ENCODE results near the gene TRPM4. TPM values are rescaled to one million over a fixed set of nuclear protein-coding genes. Genes with fewer than 3 reads are reported as not detected.
A peak's percentile ranks its signal among the peaks of the same experiment; 100 is the strongest.

The TRPM4 gene
- total RNA-seq, 2 donors from 2014 or later = 15.8 to 28.0 TPM

GRCh38 chr19:49111218-49111998 is 46.2 kb upstream of the TRPM4 start:
- intact Hi-C loops (cut with DNase I) = loop anchor here (5.0 kb wide), 1 partner anchor 36 kb away; no protein-coding TSS in a partner anchor
- ATAC-seq = no peak
- H3K36me3 ChIP-seq (replicated peaks in 1 of 2; ENCODE audit: insufficient read depth in 1 of 2, low read depth in 2 of 2) = peaks cover 0 to 5% of the 10 kb centered on the region in 2 donors
- peaks cover 14% of the 10 kb centered on the region for H3K4me1 ChIP-seq
- no peaks in the 10 kb centered on the region for H3K27me3 ChIP-seq
- H3K9me3 ChIP-seq = no peaks in the 10 kb centered on the region
- TF ChIP-seq CTCF (IDR thresholded peaks at IDR 0.05) (no peak), POLR2A (IDR thresholded peaks at IDR 0.05) (no peak)
- whole genome bisulfite sequencing, 2 donors = 73 to 74% methylated on average over 11 of the region's 11 CpGs
- H3K27ac ChIP-seq = no peak overlapping the region
- H3K4me3 ChIP-seq = no peak overlapping the region
- no peak for DNase-seq

GRCh38 chr19:49113762-49114629 is 43.6 kb upstream of the TRPM4 start, which contains the start of gene LIN7B:
LIN7B (plus strand) TSS chr19:49114370; CDS start chr19:49114405, 35 bp downstream.
- TF ChIP-seq CTCF (IDR thresholded peaks at IDR 0.05) (peak in 6 of 7 experiments; percentile 23 to 80 (median 66)), POLR2A (IDR thresholded peaks at IDR 0.05) (no peak)
- intact Hi-C loops (cut with DNase I) = loop anchor here (5.0 kb wide), 1 partner anchor 33 kb away; no protein-coding TSS in a partner anchor
- no peaks in the 10 kb centered on the region for H3K9me3 ChIP-seq
- 1 to 3% methylated on average over 11 to 35 of the region's 66 CpGs for WGBS, 2 donors
- ATAC-seq (peak; percentile 69), DNase-seq (peak; percentile 52 to 78 (median 72))
- H3K4me3 ChIP-seq = peak within 1 kb of the TSS; percentile 70 to 80
- H3K27me3 ChIP-seq = no peaks in the 10 kb centered on the region
- H3K4me1 ChIP-seq = peaks cover 29% of the 10 kb centered on the region
- H3K27ac ChIP-seq = peak within 1 kb of the TSS in 3 of 4 donors; percentile 63 to 73 (median 68)
- peaks cover 0 to 1% of the 10 kb centered on the region in 2 donors for H3K36me3 ChIP-seq (replicated peaks in 1 of 2; ENCODE audit: insufficient read depth in 1 of 2, low read depth in 2 of 2)

GRCh38 chr19:49114630-49115363 is 42.8 kb upstream of the TRPM4 start:
- TF ChIP-seq POLR2A (IDR thresholded peaks at IDR 0.05) (peak in 1 of 3 donors; percentile 27), CTCF (IDR thresholded peaks at IDR 0.05) (no peak)
- WGBS, 2 donors = 8 to 82% methylated on average over 7 to 65 of the region's 68 CpGs
- intact Hi-C loops (cut with DNase I) = loop anchor here (5.0 kb wide), 1 partner anchor 33 kb away; no protein-coding TSS in a partner anchor
- DNase-seq = peak; percentile 62 to 74 (median 73)
- no peaks in the 10 kb centered on the region for H3K36me3 ChIP-seq (replicated peaks in 1 of 2; ENCODE audit: insufficient read depth in 1 of 2, low read depth in 2 of 2)
- no peaks in the 10 kb centered on the region for H3K9me3 ChIP-seq
- H3K27me3 ChIP-seq = no peaks in the 10 kb centered on the region
- peak overlapping the region; percentile 70 to 80 for H3K4me3 ChIP-seq
- H3K4me1 ChIP-seq = peaks cover 35% of the 10 kb centered on the region
- no peak for ATAC-seq
- peak overlapping the region in 3 of 4 donors; percentile 63 to 73 (median 68) for H3K27ac ChIP-seq

- H3K27me3 ChIP-seq = no peaks in the 10 kb centered on the region
- no peaks in the 10 kb centered on the region for H3K9me3 ChIP-seq
- H3K4me3 ChIP-seq = no peak overlapping the region
- ATAC-seq (no peak), DNase-seq (peak in 1 of 4 donors; percentile 50)
- intact Hi-C loops (cut with DNase I) = no loop called here
- 43 to 82% methylated on average over 1 of the region's 1 CpG for WGBS, 2 donors
- TF ChIP-seq POLR2A (IDR thresholded peaks at IDR 0.05) (no peak), CTCF (IDR thresholded peaks at IDR 0.05) (no peak)
- peaks cover 36% of the 10 kb centered on the region for H3K4me1 ChIP-seq
- no peaks in the 10 kb centered on the region for H3K36me3 ChIP-seq (replicated peaks in 1 of 2; ENCODE audit: insufficient read depth in 1 of 2, low read depth in 2 of 2)
- H3K27ac ChIP-seq = no peak overlapping the region
Measured at GRCh38 chr19:49116544-49116943, 41.0 kb upstream of the TRPM4 start.

All from body of pancreas (tissue), 4 donors.